ENCODE measurements around the gene TAOK2.
A peak's percentile ranks its signal among the peaks of the same experiment; 100 is the strongest.

The TAOK2 gene

DNA sequence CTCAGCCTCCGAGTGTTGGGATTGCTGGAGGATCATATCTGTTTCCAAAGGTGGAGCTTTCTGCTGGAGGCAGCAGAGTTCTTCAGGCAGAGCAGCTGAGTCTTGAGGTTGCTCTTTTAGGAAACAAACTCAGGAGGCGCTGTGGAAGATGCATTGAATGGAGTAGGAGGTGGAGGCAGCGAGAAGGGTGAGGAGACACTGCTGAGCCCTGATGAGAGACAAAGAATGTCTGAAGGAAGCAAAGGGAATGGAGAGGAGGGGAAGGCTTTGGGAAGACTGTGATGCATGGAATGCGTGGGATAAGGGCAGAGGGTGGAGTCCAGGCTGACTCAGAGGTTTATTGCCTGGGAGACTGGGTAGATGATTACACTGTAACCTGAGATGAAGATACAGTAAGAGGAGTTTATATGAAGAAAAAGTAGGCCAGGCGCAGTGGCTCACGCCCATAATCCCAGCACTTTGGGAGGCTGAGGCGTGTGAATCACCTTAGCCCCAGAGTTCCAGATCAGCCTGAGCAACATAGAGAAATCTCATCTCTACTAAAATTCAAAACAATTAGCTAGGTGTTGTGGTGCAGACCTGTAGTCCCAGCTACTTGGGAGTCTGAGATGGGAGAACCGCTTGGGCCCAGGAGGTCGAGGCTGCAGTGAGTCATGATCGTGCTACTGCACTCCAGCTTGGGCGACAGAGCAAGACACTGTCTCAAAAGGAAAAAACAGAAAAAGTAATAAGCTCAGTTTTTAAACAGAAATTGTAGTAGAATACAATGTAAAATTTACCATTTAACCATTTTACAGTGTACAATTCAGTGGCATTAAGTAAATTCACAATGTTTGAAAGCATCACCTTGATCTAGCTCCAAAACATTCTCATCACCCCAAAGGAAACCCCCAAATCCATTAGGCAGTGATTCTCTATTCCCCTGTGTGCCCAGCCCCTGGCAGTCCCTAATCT lies 29.5 kb upstream of the TAOK2 start (continued):
- TF ChIP-seq ZNF558 (tag by site-specific recombination; IDR thresholded peaks at IDR 0.05) = peak; percentile 20; the same call in 1 of the 2 replicates
- no peak for TF ChIP-seq REPIN1 (tag by site-specific recombination; IDR thresholded peaks at IDR 0.05; ENCODE audit: low read depth)
- TF ChIP-seq ZNF837 (tag by site-specific recombination; IDR thresholded peaks at IDR 0.05) = no peak
- TF ChIP-seq KLF9 (tag by site-specific recombination; IDR thresholded peaks at IDR 0.05; ENCODE audit: low read depth) = peak; percentile 84
- TF ChIP-seq ZNF362 (tag by site-specific recombination; IDR thresholded peaks at IDR 0.05) = 0 out of 2 replicates have a peak, but pooled peaks have one; percentile 10
- peak; percentile 91; the same call in 1 of the 2 replicates for TF ChIP-seq ZFP69B (tag by site-specific recombination; IDR thresholded peaks at IDR 0.05)
- no peak for TF ChIP-seq ZSCAN30 (tag by site-specific recombination; IDR thresholded peaks at IDR 0.05)
- TF ChIP-seq ZNF416 (tag by site-specific recombination; IDR thresholded peaks at IDR 0.05) = no peak
- TF ChIP-seq, protein P1, sequence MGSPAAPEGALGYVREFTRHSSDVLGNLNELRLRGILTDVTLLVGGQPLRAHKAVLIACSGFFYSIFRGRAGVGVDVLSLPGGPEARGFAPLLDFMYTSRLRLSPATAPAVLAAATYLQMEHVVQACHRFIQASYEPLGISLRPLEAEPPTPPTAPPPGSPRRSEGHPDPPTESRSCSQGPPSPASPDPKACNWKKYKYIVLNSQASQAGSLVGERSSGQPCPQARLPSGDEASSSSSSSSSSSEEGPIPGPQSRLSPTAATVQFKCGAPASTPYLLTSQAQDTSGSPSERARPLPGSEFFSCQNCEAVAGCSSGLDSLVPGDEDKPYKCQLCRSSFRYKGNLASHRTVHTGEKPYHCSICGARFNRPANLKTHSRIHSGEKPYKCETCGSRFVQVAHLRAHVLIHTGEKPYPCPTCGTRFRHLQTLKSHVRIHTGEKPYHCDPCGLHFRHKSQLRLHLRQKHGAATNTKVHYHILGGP (tag by site-specific recombination; IDR thresholded peaks at IDR 0.05) = no peak
- no peak for TF ChIP-seq ZNF354C (tag by site-specific recombination; IDR thresholded peaks at IDR 0.05; ENCODE audit: borderline replicate concordance, low read depth)
- TF ChIP-seq ZNF391 (tag by site-specific recombination; IDR thresholded peaks at IDR 0.05; ENCODE audit: borderline replicate concordance, low read depth) = no peak; the same call in 1 of the 2 replicates
- no peak for TF ChIP-seq ZNF202 (tag by site-specific recombination; IDR thresholded peaks at IDR 0.05; ENCODE audit: borderline replicate concordance)
- no peak for TF ChIP-seq ZBTB7A (tag by site-specific recombination; IDR thresholded peaks at IDR 0.05; ENCODE audit: low read depth)
- TF ChIP-seq ZNF600 (tag by site-specific recombination; IDR thresholded peaks at IDR 0.05) = peak; percentile 99
- TF ChIP-seq, protein P2, sequence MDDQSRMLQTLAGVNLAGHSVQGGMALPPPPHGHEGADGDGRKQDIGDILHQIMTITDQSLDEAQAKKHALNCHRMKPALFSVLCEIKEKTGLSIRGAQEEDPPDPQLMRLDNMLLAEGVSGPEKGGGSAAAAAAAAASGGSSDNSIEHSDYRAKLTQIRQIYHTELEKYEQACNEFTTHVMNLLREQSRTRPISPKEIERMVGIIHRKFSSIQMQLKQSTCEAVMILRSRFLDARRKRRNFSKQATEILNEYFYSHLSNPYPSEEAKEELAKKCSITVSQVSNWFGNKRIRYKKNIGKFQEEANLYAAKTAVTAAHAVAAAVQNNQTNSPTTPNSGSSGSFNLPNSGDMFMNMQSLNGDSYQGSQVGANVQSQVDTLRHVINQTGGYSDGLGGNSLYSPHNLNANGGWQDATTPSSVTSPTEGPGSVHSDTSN (CRISPR knock-in tag; IDR thresholded peaks at IDR 0.05) = no peak
- TF ChIP-seq GLIS2 (tag by site-specific recombination; IDR thresholded peaks at IDR 0.05) = 0 out of 2 replicates have a peak, but pooled peaks have one; percentile 48
- no peak for TF ChIP-seq ZBTB10 (tag by site-specific recombination; IDR thresholded peaks at IDR 0.05)
- no peak for TF ChIP-seq ZSCAN16 (tag by site-specific recombination; IDR thresholded peaks at IDR 0.05)
- TF ChIP-seq ZNF138 (tag by site-specific recombination; IDR thresholded peaks at IDR 0.05; ENCODE audit: borderline replicate concordance) = no peak
- no peak for TF ChIP-seq ZNF433 (tag by site-specific recombination; IDR thresholded peaks at IDR 0.05; ENCODE audit: low read depth)
- TF ChIP-seq ZNF175 (tag by site-specific recombination; IDR thresholded peaks at IDR 0.05) = no peak
- TF ChIP-seq ZNF274 (IDR thresholded peaks at IDR 0.05; ENCODE audit: low read length) = no peak
- TF ChIP-seq ZNF274 (tag by site-specific recombination; IDR thresholded peaks at IDR 0.05; ENCODE audit: borderline replicate concordance) = no peak
- no peak for TF ChIP-seq ZNF140 (tag by site-specific recombination; IDR thresholded peaks at IDR 0.05)
- peak; percentile 97 for TF ChIP-seq INSM2 (tag by site-specific recombination; IDR thresholded peaks at IDR 0.05)
- no peak for TF ChIP-seq ZNF677 (tag by site-specific recombination; IDR thresholded peaks at IDR 0.05)
- TF ChIP-seq ZNF624 (tag by site-specific recombination; IDR thresholded peaks at IDR 0.05) = no peak
- TF ChIP-seq ZNF146 (tag by site-specific recombination; IDR thresholded peaks at IDR 0.05) = no peak
- no peak for TF ChIP-seq ZNF26 (tag by site-specific recombination; IDR thresholded peaks at IDR 0.05)
- no peak for TF ChIP-seq ZNF48 (tag by site-specific recombination; IDR thresholded peaks at IDR 0.05)
- peak; percentile 99 for TF ChIP-seq TRIM28 (IDR thresholded peaks at IDR 0.05; ENCODE audit: borderline replicate concordance, low read length)

Measured in HEK293 (cell line).